ENCODE measurements around the gene TGIF1. TPM values are rescaled to one million over a fixed set of nuclear protein-coding genes. Genes with fewer than 3 reads are reported as not detected.

TGIF1 gene
- total RNA-seq, 1 donor from 2014 or later, result 114 TPM

- no peak for DNase-seq (ENCODE audit: low spot score)
These were observed 20.9 kb upstream of the TGIF1 start for GRCh38 chr18:3429121-3429520.

- DNase-seq (ENCODE audit: low spot score), result no peak
These were observed 15.3 kb upstream of the TGIF1 start for GRCh38 chr18:3434685-3435084.

DNA sequence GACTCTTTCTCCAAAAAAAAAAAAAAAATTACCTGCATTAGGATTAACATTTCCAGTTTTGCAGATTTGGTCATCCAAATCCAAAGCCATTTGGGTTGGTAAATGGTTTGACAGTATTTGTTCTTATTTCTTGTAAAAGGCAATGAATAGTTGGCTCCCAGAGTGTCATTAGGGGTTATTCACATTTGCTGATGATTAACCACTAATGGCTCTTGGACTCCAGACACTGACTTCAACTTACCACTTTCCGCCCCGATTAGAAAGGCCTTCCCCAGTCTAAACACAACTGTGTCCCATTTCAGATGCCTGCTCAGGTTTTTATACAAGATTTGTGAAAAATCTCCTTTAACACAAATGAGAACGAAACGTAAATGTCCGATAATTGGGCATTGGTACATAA, 9.6 kb upstream of the TGIF1 start:
- DNase-seq (ENCODE audit: low spot score), result no peak

- DNase-seq (ENCODE audit: low spot score), result peak; percentile 25
These were observed 8.7 kb upstream of the TGIF1 start for GRCh38 chr18:3441290-3441689.

DNA sequence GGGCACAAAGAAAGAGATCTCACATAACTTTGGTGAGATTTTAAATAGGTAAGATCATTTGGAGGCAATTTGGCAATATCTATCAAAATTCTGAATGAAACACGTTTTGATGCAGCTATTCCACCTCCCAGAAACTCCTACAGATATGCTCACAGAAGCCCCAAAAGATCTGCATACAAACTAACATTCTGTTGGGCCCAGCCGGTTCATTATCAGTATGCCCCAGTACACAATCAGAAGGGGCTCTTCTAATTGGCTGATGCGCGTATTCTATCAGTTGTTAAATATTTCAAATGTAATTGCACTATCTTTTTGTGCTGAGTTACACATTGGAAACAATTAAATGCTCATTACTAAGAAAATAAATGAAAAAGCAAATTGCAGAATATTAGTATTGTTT, 7.1 kb upstream of the TGIF1 start:
- DNase-seq (ENCODE audit: low spot score), result no peak

- no peak for DNase-seq (ENCODE audit: low spot score)
These were observed 5.7 kb upstream of the TGIF1 start for GRCh38 chr18:3444296-3444695.

GRCh38 chr18:3444954-3445353, 5.0 kb upstream of the TGIF1 start:
- no peak for DNase-seq (ENCODE audit: low spot score)

- peak; percentile 85 for DNase-seq (ENCODE audit: low spot score)
These were observed 2.7 kb upstream of the TGIF1 start for GRCh38 chr18:3447068-3447894.

DNA sequence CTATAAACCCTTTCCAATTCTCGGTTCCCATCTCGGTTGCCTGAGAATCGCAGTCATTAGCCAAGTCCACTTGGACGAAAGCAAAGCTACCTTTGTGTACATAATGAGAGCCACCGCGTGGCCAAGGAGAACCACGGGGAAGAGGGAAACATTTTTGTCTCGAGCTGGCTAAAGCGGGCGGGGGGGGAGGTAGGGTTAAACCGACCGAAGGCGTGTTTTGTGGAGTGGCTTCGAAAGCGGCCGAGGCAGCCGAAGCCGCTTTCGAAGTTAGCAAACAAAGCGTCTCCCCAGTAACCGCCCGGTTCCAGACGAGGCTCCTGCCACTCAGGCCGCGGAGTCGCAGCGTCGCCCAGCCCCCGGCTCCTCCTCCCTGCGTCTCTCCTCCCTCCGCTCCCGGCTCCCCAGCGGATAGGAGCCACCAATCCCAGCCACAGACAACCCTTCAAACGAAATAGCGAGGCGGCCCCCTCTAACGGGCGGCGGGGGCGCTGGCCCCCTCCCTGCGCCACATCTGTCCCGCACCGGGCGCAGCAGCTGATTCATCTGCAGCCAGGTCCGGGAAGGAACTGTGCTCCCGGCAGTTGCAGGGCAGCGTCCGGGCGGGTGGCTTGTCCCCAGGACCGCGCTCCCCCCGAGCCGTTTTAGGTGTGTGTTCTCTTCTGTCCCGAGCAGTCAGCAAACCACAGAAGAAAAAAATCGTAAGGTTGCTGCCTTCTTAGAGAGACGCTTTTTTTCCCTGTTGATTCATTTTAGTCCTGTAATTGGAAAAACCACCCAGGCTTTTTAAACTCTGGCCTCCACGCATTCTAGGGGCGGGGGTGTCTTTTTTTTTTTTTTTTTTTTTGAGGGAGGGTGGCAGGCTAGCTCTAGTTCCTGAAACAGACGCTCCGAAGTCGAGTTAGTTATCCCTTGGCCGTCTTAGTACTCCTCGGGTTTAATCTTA, 1.8 kb upstream of the TGIF1 start:
- DNase-seq (ENCODE audit: low spot score), result peak; percentile 99

DNA sequence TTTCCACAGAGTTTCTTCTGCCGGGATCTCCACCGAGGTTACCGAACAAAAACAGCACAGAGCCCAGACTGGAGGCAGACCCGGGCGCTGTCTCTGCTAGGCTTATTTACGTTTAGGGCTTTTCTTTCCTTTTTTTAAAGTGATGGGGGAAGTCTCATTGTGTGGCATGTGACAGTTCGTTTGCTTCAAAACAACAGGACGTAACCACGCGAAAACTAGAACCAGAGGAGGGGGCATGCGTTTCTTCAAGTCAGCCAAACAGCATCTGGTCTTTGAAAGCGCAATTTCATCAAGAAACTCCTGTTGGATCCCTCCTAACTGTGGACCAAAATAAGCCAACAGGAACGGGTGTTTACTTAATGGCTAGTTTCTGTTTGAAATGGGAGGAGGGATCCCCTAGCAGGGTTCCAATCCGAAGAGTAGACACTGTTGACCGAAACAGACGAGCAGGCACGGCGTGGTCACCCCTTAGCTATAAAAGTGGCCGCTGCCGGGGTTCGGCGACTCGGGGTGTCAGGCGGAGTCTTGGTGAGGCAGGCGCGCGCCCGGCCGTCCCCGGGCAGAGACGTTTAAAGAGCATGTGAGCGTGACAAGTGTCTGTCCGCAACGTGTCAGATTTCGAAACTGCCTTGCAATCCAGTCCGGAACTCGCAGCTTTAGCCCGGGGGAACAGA, 997 bp upstream of the TGIF1 start:
- peak; percentile 80 for DNase-seq (ENCODE audit: low spot score)

DNA sequence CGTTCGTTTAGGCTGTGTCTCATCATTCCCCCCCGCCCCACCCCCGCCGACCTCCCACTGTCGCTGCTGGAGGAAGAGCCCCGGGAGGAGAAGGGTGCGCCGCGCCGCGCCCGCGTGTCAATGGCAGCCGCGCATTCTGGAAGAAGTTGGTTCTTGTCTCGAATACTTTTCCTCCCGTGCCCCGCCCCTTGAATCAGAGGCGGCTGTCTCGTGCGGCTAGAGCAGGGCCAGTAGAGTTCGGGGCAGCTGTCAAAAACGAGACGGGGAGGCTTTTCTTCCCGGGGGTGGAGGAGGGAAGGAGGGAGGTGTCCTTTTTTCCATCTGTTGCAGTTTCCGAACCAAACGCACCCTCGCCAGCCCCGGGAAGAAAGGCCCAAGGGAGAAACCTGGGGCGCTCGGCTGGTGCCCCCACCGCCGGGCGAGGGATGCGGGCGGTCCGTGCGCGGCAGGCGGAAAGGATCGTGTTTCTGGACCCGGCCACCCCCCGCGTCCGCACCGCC, 410 bp upstream of the TGIF1 start:
- DNase-seq (ENCODE audit: low spot score), result peak; percentile 92

GRCh38 chr18:3450799-3451182, 819 bp downstream of the TGIF1 start:
- no peak for DNase-seq (ENCODE audit: low spot score)

GRCh38 chr18:3451183-3451988, 1.4 kb downstream of the TGIF1 start:
- peak; percentile 96 for DNase-seq (ENCODE audit: low spot score)

GRCh38 chr18:3451989-3452749, 2.2 kb downstream of the TGIF1 start:
- peak; percentile 70 for DNase-seq (ENCODE audit: low spot score)

- peak; percentile 17 for DNase-seq (ENCODE audit: low spot score)
These were observed 3.0 kb downstream of the TGIF1 start for GRCh38 chr18:3452750-3453539.

- peak; percentile 87 for DNase-seq (ENCODE audit: low spot score)
These were observed 3.8 kb downstream of the TGIF1 start for GRCh38 chr18:3453540-3454364.

DNA sequence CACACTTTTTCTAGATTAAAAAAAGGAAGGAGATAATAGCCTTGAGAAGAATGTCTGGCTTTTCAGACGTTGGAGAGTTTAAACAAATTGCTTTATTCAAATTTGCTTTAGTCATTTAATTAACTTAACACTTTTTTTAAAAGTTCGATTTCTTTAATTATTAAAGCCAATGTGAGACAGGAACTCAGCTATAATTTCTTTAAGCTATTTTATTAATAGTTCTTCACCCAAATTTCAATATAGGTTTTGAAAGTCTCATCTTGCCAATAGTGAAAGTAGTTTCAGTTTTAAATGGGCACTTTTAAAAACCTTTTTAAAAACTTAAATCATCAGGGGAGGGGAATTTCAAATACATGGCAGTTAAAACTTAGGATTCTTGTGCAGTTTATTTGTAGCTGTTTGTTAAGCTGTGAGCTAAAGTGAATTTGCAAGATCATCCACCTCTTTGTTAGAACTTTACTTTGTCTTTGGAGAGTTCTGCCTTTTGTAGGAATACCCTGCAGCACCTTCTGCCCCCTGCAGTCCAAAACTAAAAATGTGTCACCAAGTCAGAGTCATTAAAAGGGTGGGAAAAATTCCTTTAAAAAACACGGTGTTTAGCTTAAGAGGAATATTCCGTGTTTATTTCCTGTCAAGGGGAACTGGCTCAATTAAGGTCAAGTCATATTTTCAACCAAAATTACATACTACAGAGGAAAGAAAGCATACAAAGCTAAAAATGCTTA, 4.6 kb downstream of the TGIF1 start:
- peak; percentile 68 for DNase-seq (ENCODE audit: low spot score)
